ENCODE results near the gene MFAP2.

MFAP2 gene

GRCh38 chr1:16925635-16926490 is 54.6 kb downstream of the MFAP2 start:
- no peak for DNase-seq

- DNase-seq = no peak
Measured at GRCh38 chr1:16924919-16925477, 55.4 kb downstream of the MFAP2 start.
